ENCODE data around the gene NAP1L4. TPM values are rescaled to one million over a fixed set of nuclear protein-coding genes. Genes with fewer than 3 reads are reported as not detected.

The NAP1L4 gene
- total RNA-seq, 4 donors from 2014 or later, result 67.2 to 99.0 (median 82.4) TPM

GRCh38 chr11:2898366-2899079 is 93.6 kb downstream of the NAP1L4 start:
- TF ChIP-seq POLR2A (IDR thresholded peaks at IDR 0.05) (no peak), CTCF (IDR thresholded peaks at IDR 0.05) (no peak)
- no peak overlapping the region for H3K4me3 ChIP-seq (ENCODE audit: low read depth, poor library complexity, severe bottlenecking)
- DNase-seq (ENCODE audit: low spot score in 2 of 2), result peak; percentile 75 to 94
- intact Hi-C loops (cut with DNase I; ENCODE audit: low total_unique reads), result loop anchor here (10.0 kb wide), 1 partner anchor 704 kb away; no protein-coding TSS in a partner anchor
- WGBS, 2 donors, result 56 to 70% methylated on average over 12 of the region's 12 CpGs

GRCh38 chr11:2897048-2897447 is 95.1 kb downstream of the NAP1L4 start:
- DNase-seq (ENCODE audit: low spot score in 2 of 2), result no peak
- intact Hi-C loops (cut with DNase I; ENCODE audit: low total_unique reads), result loop anchor here (10.0 kb wide), 1 partner anchor 702 kb away; no protein-coding TSS in a partner anchor
- H3K4me3 ChIP-seq (ENCODE audit: low read depth, poor library complexity, severe bottlenecking), result no peak overlapping the region
- TF ChIP-seq POLR2A (IDR thresholded peaks at IDR 0.05), result no peak
- no peak for TF ChIP-seq CTCF (IDR thresholded peaks at IDR 0.05)
- 91 to 94% methylated on average over 6 of the region's 6 CpGs for WGBS, 2 donors

GRCh38 chr11:2896047-2896446 is 96.1 kb downstream of the NAP1L4 start:
- TF ChIP-seq CTCF (IDR thresholded peaks at IDR 0.05) (no peak), POLR2A (IDR thresholded peaks at IDR 0.05) (no peak)
- DNase-seq (ENCODE audit: low spot score in 2 of 2), result no peak
- intact Hi-C loops (cut with DNase I; ENCODE audit: low total_unique reads), result loop anchor here (10.0 kb wide), 1 partner anchor 701 kb away; no protein-coding TSS in a partner anchor
- 80 to 84% methylated on average over 9 of the region's 9 CpGs for WGBS, 2 donors
- no peak overlapping the region for H3K4me3 ChIP-seq (ENCODE audit: low read depth, poor library complexity, severe bottlenecking)

Other genes with a start within 250 kb of the NAP1L4 start
- 10 to 100 TPM; 27.1 to 52.7 (median 31.4) TPM for gene CDKN1C, start 106.6 kb downstream of the NAP1L4 start, total RNA-seq
- gene PHLDA2, start 62.9 kb downstream of the NAP1L4 start, total RNA-seq, result 10 to 100 TPM in 1 of 4 donors, 1 to 10 TPM in 3; 5.1 to 16.0 (median 7.4) TPM
- 10 to 100 TPM; 56.7 to 63.0 (median 60.7) TPM for gene CARS1, start 65.1 kb upstream of the NAP1L4 start, total RNA-seq
- gene OSBPL5, start 173.0 kb upstream of the NAP1L4 start, total RNA-seq, result 10 to 100 TPM; 39.0 to 77.4 (median 64.2) TPM
- gene MRGPRG, start 226.5 kb upstream of the NAP1L4 start, total RNA-seq, result not detected
- gene MRGPRE, start 240.1 kb upstream of the NAP1L4 start, total RNA-seq, result not detected

Measured in lower leg skin (tissue), 4 donors.